GM10266 (cell line): ENCODE measurements around the gene KIF26A.

ENCODE experiments used
- DNase-seq: peaks from one replicate; pipeline ENCODE4 v3.0.0; 2012; ENCODE audit errors: extremely low spot score
- TF ChIP-seq, protein P1 (sequence below): IDR thresholded peaks from 2 replicates; pipeline ENCODE4 v1.5.1; 2012; ENCODE audit warnings: mild to moderate bottlenecking, low read depth; ENCODE audit not compliant: control insufficient read depth, insufficient read depth; ENCODE audit errors: missing control alignments

The KIF26A gene

DNA sequence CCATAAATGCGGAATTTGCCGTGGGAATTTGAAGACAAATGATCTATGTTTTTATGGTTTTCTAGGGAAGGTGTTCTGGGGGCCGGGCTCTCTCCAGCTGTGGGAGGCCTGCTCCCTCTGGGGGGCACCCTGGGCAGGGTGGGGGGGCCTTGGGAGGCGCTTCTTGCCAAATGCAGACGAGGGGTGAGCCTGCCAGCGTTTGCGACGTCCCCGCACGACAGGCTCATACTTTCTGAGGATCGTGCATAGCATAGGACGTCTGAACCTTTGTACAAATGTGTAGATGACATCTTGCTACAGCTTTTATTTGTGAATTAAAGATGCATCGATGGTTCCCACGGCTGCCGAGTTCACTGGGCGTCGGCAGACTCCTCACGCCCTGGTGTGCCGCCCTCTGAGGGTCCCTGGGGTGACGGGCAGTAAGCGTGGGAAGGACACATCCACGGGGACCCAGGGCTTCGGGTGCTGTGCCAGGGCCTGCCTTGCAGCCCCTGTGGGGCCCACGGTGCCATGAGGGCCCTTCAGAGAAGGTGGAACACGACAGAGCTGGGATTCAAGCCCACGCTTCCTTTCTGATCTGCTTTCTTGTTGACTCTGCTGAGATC is 42.3 kb downstream of the KIF26A start:
- no peak for DNase-seq
- TF ChIP-seq, protein P1, sequence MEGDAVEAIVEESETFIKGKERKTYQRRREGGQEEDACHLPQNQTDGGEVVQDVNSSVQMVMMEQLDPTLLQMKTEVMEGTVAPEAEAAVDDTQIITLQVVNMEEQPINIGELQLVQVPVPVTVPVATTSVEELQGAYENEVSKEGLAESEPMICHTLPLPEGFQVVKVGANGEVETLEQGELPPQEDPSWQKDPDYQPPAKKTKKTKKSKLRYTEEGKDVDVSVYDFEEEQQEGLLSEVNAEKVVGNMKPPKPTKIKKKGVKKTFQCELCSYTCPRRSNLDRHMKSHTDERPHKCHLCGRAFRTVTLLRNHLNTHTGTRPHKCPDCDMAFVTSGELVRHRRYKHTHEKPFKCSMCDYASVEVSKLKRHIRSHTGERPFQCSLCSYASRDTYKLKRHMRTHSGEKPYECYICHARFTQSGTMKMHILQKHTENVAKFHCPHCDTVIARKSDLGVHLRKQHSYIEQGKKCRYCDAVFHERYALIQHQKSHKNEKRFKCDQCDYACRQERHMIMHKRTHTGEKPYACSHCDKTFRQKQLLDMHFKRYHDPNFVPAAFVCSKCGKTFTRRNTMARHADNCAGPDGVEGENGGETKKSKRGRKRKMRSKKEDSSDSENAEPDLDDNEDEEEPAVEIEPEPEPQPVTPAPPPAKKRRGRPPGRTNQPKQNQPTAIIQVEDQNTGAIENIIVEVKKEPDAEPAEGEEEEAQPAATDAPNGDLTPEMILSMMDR = no peak

DNA sequence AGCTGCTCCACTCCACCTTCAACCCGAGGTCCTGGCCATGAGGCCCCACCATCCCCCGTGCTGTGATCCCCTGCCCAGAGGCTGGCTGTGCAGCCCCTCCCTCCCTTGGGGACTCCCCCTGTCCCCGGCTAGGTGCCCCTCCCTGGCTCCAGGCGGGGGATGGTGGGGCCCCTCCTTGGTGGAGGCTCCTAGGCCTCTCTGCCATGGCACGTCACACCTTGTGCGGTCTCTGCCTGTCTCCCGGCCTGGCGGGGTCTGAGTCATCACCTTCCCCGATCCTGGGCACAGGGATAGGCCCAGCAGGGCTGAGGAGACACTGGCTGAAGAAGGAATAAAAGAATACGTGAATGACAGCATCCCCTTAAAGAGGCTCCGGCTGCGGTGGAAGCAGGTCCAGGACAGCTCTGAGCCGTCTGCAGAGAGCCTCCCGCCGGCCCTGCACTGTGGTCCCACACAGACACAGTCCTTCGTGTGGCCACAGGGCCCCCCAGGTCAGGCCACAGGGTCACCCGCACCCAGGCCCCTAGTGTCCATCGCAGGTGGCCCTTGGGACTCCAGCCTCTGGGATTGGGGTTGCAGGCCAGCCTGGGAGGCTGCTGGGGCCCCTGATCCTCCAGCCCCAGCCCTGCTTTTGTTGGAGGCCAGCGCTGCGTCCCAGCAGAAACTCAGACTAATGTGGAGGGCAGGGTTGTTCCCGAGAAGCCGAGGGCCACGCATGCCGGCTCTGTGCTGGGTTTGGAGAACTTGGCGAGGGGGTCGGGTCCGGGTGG is 43.6 kb downstream of the KIF26A start:
- no peak for DNase-seq
- TF ChIP-seq, protein P1 = no peak

- DNase-seq = no peak
These were observed 44.6 kb downstream of the KIF26A start for GRCh38 chr14:104182857-104183425.

GRCh38 chr14:104183796-104184195 is 45.4 kb downstream of the KIF26A start:
- no peak for DNase-seq
- TF ChIP-seq, protein P1 = no peak

More at GRCh38 chr14:104182857-104183425, 44.6 kb downstream of the KIF26A start:
- TF ChIP-seq, protein P1 = no peak

- no peak for DNase-seq
- TF ChIP-seq, protein P1 = no peak
These were observed 46.1 kb downstream of the KIF26A start for GRCh38 chr14:104184506-104184905.

- no peak for DNase-seq
- TF ChIP-seq, protein P1 = no peak
These were observed 46.6 kb downstream of the KIF26A start for GRCh38 chr14:104184911-104185499.
